GM12865 (cell line): Measurements from ENCODE around the gene NIT1.
A peak's percentile ranks its signal among the peaks of the same experiment; 100 is the strongest.

Experiments used
- DNase-seq: peaks from one replicate; pipeline ENCODE4 v3.0.0; 2010; ENCODE audit warnings: low read depth
- H3K4me3 ChIP-seq: 2 replicates; pipeline ENCODE4 v1.5.1; 2011; ENCODE audit warnings: mild to moderate bottlenecking, low read depth, low read length, control low read depth
- CTCF ChIP-seq: IDR thresholded peaks from 2 replicates; pipeline ENCODE4 v1.5.1; 2011; ENCODE audit warnings: low read length, control low read depth, low read depth, inconsistent platforms; ENCODE audit not compliant: insufficient read depth; ENCODE audit errors: missing control alignments

The NIT1 gene

GRCh38 chr1:161117759-161118581, at the start of gene NIT1, which contains the start of gene PFDN2:
Gene NIT1 (plus strand): TSS chr1:161118105. CDS start chr1:161118177, 72 bp downstream.
Gene PFDN2 (minus strand): TSS chr1:161118037. CDS start chr1:161118026, 11 bp downstream.
- peak; percentile 89 for DNase-seq
- peak within 1 kb of the TSS; percentile 74 for H3K4me3 ChIP-seq

GRCh38 chr1:161068306-161069234, 49.3 kb upstream of the NIT1 start:
- H3K4me3 ChIP-seq = peak overlapping the region; percentile 90
- DNase-seq = peak; percentile 90
- no peak for TF ChIP-seq CTCF

More at GRCh38 chr1:161117759-161118581, at the start of gene NIT1, which contains the start of gene PFDN2:
- no peak for TF ChIP-seq CTCF

GRCh38 chr1:161069241-161069640, 48.7 kb upstream of the NIT1 start:
- DNase-seq = peak; percentile 37
- H3K4me3 ChIP-seq = peak overlapping the region; percentile 90
- TF ChIP-seq CTCF = no peak

- TF ChIP-seq CTCF = no peak
- peak within 1 kb of the TSS; percentile 90 for H3K4me3 ChIP-seq
- peak; percentile 98 for DNase-seq
These were observed 48.1 kb upstream of the NIT1 start, which contains the start of gene ARHGAP30 for GRCh38 chr1:161069731-161070270. Gene ARHGAP30 (minus strand): TSS chr1:161069891. CDS start chr1:161069624, 267 bp downstream.

GRCh38 chr1:161070761-161071160, 47.1 kb upstream of the NIT1 start:
- H3K4me3 ChIP-seq = no peak overlapping the region
- TF ChIP-seq CTCF = no peak
- no peak for DNase-seq

- no peak overlapping the region for H3K4me3 ChIP-seq
- peak; percentile 79 for DNase-seq
- TF ChIP-seq CTCF = peak; percentile 77
These were observed 46.0 kb upstream of the NIT1 start for GRCh38 chr1:161071886-161072371.
